Lower lobe of right lung (tissue), 2 donors: ENCODE results near the gene PCSK6. TPM values are rescaled to one million over a fixed set of nuclear protein-coding genes. Genes with fewer than 3 reads are reported as not detected.

Experiments used
- ATAC-seq, 2 donors: fragments of 200-7000 bp; cut with Tn5 transposase; one replicate each; pipeline ENCODE4 v1.9.1; 2020 to 2022; ENCODE audit warnings: mild to moderate bottlenecking in 2 of 2, moderate library complexity in 2 of 2
- DNase-seq: peaks from one replicate; pipeline ENCODE4 v3.0.0-alpha.2; 2020
- H3K27ac ChIP-seq: fragments of 200-600 bp; one replicate; pipeline ENCODE4 v1.8.0; 2022
- H3K27me3 ChIP-seq: fragments of 200-600 bp; one replicate; pipeline ENCODE4 v1.8.0; 2022; ENCODE audit warnings: low read depth
- H3K36me3 ChIP-seq: fragments of 200-600 bp; one replicate; pipeline ENCODE4 v1.8.0; 2022; ENCODE audit warnings: mild to moderate bottlenecking
- H3K4me1 ChIP-seq: fragments of 200-600 bp; one replicate; pipeline ENCODE4 v1.8.0; 2022
- H3K4me3 ChIP-seq: fragments of 200-600 bp; one replicate; pipeline ENCODE4 v1.8.0; 2022; ENCODE audit warnings: mild to moderate bottlenecking
- H3K9me3 ChIP-seq: fragments of 200-600 bp; one replicate; pipeline ENCODE4 v1.8.0; 2022
- CTCF ChIP-seq: fragments of 200-600 bp; IDR thresholded peaks from one replicate; pipeline ENCODE4 v1.8.0; 2022; ENCODE audit warnings: antibody characterized with exemption, mild to moderate bottlenecking
- intact Hi-C: fragments of 100-400 bp; cut with DNase I; formaldehyde crosslinking; loops from one replicate; pipeline ENCODE4 v1.11.0; 2022
- total RNA-seq: library from RNA; stranded (reverse); fragmentation: NEBNext Ultra II Directional; extraction: Animal tissue kit (Norgen Biotek cat#: 25700); gene quantifications from one replicate; pipeline ENCODE4 v1.2.1, GENCODE V29; 2021
- donor health status: DM: no; HTN: yes; CAD: no; lungs with severe emphysema.

PCSK6 gene
- total RNA-seq, 1 donor from 2014 or later, result 12.3 TPM

- Histone ChIP-seq H3K4me3 (no peak overlapping the region), H3K36me3 (no peaks in the 10 kb centered on the region), H3K27me3 (no peaks in the 10 kb centered on the region), H3K27ac (no peak overlapping the region), H3K9me3 (no peaks in the 10 kb centered on the region), H3K4me1 (no peaks in the 10 kb centered on the region)
- ATAC-seq (no peak), DNase-seq (no peak)
- intact Hi-C loops, result no loop called here
- no peak for TF ChIP-seq CTCF
Measured at GRCh38 chr15:101476756-101477155, 12.8 kb downstream of the PCSK6 start.

- no peak for TF ChIP-seq CTCF
- Histone ChIP-seq H3K27ac (no peak overlapping the region), H3K36me3 (no peaks in the 10 kb centered on the region), H3K4me1 (no peaks in the 10 kb centered on the region), H3K4me3 (no peak overlapping the region), H3K27me3 (no peaks in the 10 kb centered on the region), H3K9me3 (no peaks in the 10 kb centered on the region)
- ATAC-seq (no peak), DNase-seq (no peak)
- intact Hi-C loops, result no loop called here
Measured at GRCh38 chr15:101474983-101475382, 14.5 kb downstream of the PCSK6 start.

- H3K36me3 ChIP-seq, result no peaks in the 10 kb centered on the region
- no peaks in the 10 kb centered on the region for H3K4me1 ChIP-seq
- H3K27me3 ChIP-seq, result no peaks in the 10 kb centered on the region
- H3K4me3 ChIP-seq, result no peak overlapping the region
- ATAC-seq (no peak), DNase-seq (no peak)
- intact Hi-C loops, result no loop called here
- no peak overlapping the region for H3K27ac ChIP-seq
- no peak for TF ChIP-seq CTCF
- H3K9me3 ChIP-seq, result no peaks in the 10 kb centered on the region
Measured at GRCh38 chr15:101474233-101474632, 15.3 kb downstream of the PCSK6 start.

DNA sequence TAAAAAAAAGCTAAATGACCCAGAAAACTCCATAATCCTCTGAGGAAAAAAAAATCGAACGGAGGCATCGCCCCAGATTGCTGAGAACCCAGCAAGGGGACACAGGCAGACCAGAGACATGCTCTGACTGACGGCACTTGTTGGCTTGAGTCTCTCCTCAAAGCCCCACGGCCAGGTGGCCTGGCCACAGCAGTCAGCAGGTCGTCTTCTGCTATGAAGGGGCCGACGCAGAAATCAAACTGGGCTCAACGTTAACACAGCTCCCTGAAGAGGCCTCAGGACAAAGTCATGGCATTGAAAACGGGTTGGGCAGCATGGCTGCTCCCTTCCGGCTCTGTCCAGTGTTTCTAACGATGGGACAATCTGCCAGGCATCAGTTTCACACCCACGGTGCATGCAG lies 17.5 kb downstream of the PCSK6 start:
- TF ChIP-seq CTCF, result no peak
- H3K36me3 ChIP-seq, result no peaks in the 10 kb centered on the region
- no peak overlapping the region for H3K4me3 ChIP-seq
- no peaks in the 10 kb centered on the region for H3K4me1 ChIP-seq
- no peaks in the 10 kb centered on the region for H3K27me3 ChIP-seq
- H3K9me3 ChIP-seq, result no peaks in the 10 kb centered on the region
- DNase-seq (no peak), ATAC-seq (no peak)
- intact Hi-C loops, result no loop called here
- no peak overlapping the region for H3K27ac ChIP-seq

- H3K4me3 ChIP-seq, result no peak overlapping the region
- no peaks in the 10 kb centered on the region for H3K27me3 ChIP-seq
- no peaks in the 10 kb centered on the region for H3K9me3 ChIP-seq
- ATAC-seq (no peak), DNase-seq (no peak)
- intact Hi-C loops, result no loop called here
- H3K36me3 ChIP-seq, result no peaks in the 10 kb centered on the region
- TF ChIP-seq CTCF, result no peak
- no peaks in the 10 kb centered on the region for H3K4me1 ChIP-seq
- H3K27ac ChIP-seq, result no peak overlapping the region
Measured at GRCh38 chr15:101470548-101471239, 18.8 kb downstream of the PCSK6 start.
